LHCN-M2 (cell line): ENCODE measurements around the gene KCNJ12. TPM values are rescaled to one million over a fixed set of nuclear protein-coding genes. Genes with fewer than 3 reads are reported as not detected.
A peak's percentile ranks its signal among the peaks of the same experiment; 100 is the strongest.
"Not testable (repeated sequence)": the region's sequence is repeated elsewhere in the genome, so short reads cannot be mapped to it uniquely, and the experiment has no call there.

Experiments
- DNase-seq: peaks from one replicate; pipeline ENCODE4 v3.0.0-alpha.2; 2012; ENCODE audit warnings: low read depth
- polyA plus RNA-seq: library from polyadenylated mRNA; unstranded; fragments of >200 nt; gene quantifications from one replicate; pipeline ENCODE4 v1.2.1, GENCODE V29; 2012; ENCODE audit warnings: missing spikeins
- total RNA-seq: library from RNA; depleted of rRNA; stranded (reverse); fragments of >200 nt; gene quantifications from 2 replicates; pipeline ENCODE4 v1.2.3, GENCODE V29; 2014; rRNA removed

KCNJ12 gene
- total RNA-seq = 0.64 and 0.98 TPM in 2 replicates
- polyA plus RNA-seq = 0.33 TPM

GRCh38 chr17:21376081-21376758, at the start of gene KCNJ12:
Gene KCNJ12, plus strand, starts transcription at chr17:21376357. Its CDS starts 38,986 bp downstream, at chr17:21415343.
- DNase-seq = no peak

- DNase-seq = not testable (repeated sequence)
Observed at GRCh38 chr17:21327921-21328320, 48.2 kb upstream of the KCNJ12 start.

GRCh38 chr17:21328778-21329177, 47.4 kb upstream of the KCNJ12 start:
- DNase-seq = not testable (repeated sequence)

GRCh38 chr17:21330436-21331160, 45.6 kb upstream of the KCNJ12 start:
- no peak for DNase-seq

GRCh38 chr17:21336541-21337294, 39.4 kb upstream of the KCNJ12 start:
- DNase-seq = not testable (repeated sequence)

GRCh38 chr17:21337981-21338625, 38.1 kb upstream of the KCNJ12 start:
- not testable (repeated sequence) for DNase-seq

- DNase-seq = no peak
Observed at GRCh38 chr17:21339011-21339410, 37.1 kb upstream of the KCNJ12 start.

GRCh38 chr17:21339571-21339970, 36.6 kb upstream of the KCNJ12 start:
- DNase-seq = not testable (repeated sequence)

GRCh38 chr17:21340407-21340806, 35.8 kb upstream of the KCNJ12 start:
- DNase-seq = not testable (repeated sequence)

- not testable (repeated sequence) for DNase-seq
Observed at GRCh38 chr17:21341279-21341678, 34.9 kb upstream of the KCNJ12 start.

- not testable (repeated sequence) for DNase-seq
Observed at GRCh38 chr17:21341925-21342540, 34.1 kb upstream of the KCNJ12 start.

- DNase-seq = not testable (repeated sequence)
Observed at GRCh38 chr17:21343061-21343949, 32.9 kb upstream of the KCNJ12 start.

- not testable (repeated sequence) for DNase-seq
Observed at GRCh38 chr17:21344801-21345200, 31.4 kb upstream of the KCNJ12 start.

- DNase-seq = no peak
Observed at GRCh38 chr17:21345236-21345635, 30.9 kb upstream of the KCNJ12 start.

GRCh38 chr17:21346107-21346506, 30.1 kb upstream of the KCNJ12 start:
- not testable (repeated sequence) for DNase-seq

GRCh38 chr17:21346651-21347250, 29.4 kb upstream of the KCNJ12 start:
- DNase-seq = not testable (repeated sequence)

- DNase-seq = not testable (repeated sequence)
Observed at GRCh38 chr17:21347660-21348059, 28.5 kb upstream of the KCNJ12 start.

GRCh38 chr17:21348081-21348925, 27.9 kb upstream of the KCNJ12 start:
- peak; percentile 57 for DNase-seq

GRCh38 chr17:21348926-21349261, 27.3 kb upstream of the KCNJ12 start:
- DNase-seq = not testable (repeated sequence)
